Measurements from ENCODE around the gene POMGNT1.
A peak's percentile ranks its signal among the peaks of the same experiment; 100 is the strongest.

Gene POMGNT1

DNA sequence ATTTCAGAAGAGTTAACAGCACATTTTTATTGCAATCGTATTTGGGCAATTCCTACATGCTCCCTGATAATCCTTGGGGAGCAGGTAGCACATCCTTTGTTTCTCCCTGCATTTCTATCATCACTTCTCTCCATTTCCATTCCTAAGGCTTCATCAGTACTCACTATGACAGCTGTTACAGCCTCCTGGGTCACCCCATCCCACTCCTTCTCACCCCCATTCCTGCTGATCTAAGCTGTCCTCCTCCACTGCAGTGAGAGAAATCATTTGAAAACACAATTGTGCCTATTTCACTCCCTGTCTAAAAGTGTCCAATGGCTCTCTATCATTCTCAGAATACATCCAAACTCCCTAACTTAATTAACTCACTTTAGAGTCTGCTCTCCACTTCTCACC, 40.3 kb downstream of the POMGNT1 start:
- ChIA-PET POLR2A (no interaction called here), CTCF (interaction anchor here (1.0 to 1.5 kb wide), 4 partner anchors 12 to 78 kb away, joined by 3 read pairs; no protein-coding TSS in a partner anchor)
- H3K4me3 ChIP-seq (ENCODE audit: low read depth, low read length), result no peak overlapping the region
- DNase-seq (ENCODE audit: low read depth, low spot score), result no peak
- TF ChIP-seq, protein P1, sequence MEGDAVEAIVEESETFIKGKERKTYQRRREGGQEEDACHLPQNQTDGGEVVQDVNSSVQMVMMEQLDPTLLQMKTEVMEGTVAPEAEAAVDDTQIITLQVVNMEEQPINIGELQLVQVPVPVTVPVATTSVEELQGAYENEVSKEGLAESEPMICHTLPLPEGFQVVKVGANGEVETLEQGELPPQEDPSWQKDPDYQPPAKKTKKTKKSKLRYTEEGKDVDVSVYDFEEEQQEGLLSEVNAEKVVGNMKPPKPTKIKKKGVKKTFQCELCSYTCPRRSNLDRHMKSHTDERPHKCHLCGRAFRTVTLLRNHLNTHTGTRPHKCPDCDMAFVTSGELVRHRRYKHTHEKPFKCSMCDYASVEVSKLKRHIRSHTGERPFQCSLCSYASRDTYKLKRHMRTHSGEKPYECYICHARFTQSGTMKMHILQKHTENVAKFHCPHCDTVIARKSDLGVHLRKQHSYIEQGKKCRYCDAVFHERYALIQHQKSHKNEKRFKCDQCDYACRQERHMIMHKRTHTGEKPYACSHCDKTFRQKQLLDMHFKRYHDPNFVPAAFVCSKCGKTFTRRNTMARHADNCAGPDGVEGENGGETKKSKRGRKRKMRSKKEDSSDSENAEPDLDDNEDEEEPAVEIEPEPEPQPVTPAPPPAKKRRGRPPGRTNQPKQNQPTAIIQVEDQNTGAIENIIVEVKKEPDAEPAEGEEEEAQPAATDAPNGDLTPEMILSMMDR (IDR thresholded peaks at IDR 0.05; ENCODE audit: insufficient read depth, low read length, missing control alignments), result no peak

DNA sequence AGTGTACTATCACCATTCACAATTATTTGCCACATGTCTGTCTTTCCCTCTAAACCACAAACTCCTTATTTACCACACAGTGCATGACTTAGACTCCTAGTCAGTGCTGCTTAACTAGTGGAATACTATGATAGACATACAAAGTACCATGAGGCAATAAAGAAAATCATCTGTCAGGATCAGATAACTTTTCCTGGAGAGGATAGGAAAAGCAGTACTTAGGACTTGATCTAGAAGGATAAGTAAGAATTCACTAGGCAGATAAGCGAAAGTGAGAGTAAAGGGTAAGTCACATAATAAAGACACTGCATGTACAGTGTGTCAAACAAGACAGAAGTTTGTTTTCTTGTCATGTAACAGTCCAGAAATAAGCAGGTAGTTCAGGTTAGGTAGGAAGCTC, 44.5 kb downstream of the POMGNT1 start:
- TF ChIP-seq, protein P1 (IDR thresholded peaks at IDR 0.05; ENCODE audit: insufficient read depth, low read length, missing control alignments), result no peak
- H3K4me3 ChIP-seq (ENCODE audit: low read depth, low read length), result no peak overlapping the region
- no peak for DNase-seq (ENCODE audit: low read depth, low spot score)
- ChIA-PET CTCF (no interaction called here), POLR2A (no interaction called here)

- TF ChIP-seq, protein P1 (IDR thresholded peaks at IDR 0.05; ENCODE audit: insufficient read depth, low read length, missing control alignments), result no peak
Measured at GRCh38 chr1:46153228-46153627, 45.0 kb downstream of the POMGNT1 start.

DNA sequence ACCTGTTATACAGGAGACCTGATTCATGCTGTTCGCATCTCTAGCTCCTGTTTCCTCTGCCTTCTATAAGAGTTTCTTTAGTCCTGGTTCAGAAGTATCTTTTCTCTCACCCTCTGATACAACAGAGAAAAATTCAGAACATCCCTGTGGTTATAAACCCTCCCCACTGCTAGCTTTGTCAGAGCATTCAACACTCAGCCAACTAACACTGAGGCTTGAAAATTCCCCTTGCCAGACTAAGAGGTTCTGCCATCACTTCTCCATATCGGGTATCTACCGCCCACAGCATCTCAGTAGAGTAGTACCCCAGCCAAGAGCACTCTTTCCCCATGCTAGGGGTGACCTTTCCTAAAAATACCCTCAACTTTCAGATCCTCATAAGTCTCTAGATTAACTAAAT, 46.2 kb downstream of the POMGNT1 start:
- ChIA-PET CTCF (interaction anchor here (0.7 to 1.3 kb wide), 3 partner anchors 30 to 116 kb away, joined by 3 to 5 read pairs (median 3); no protein-coding TSS in a partner anchor), POLR2A (interaction anchor here (1.5 kb wide), 1 partner anchor 20 kb away, joined by 15 read pairs; the partner anchor contains the start of gene PIK3R3)
- TF ChIP-seq, protein P1 (IDR thresholded peaks at IDR 0.05; ENCODE audit: insufficient read depth, low read length, missing control alignments), result no peak
- DNase-seq (ENCODE audit: low read depth, low spot score), result peak; percentile 65
- no peak overlapping the region for H3K4me3 ChIP-seq (ENCODE audit: low read depth, low read length)

More at GRCh38 chr1:46153228-46153627, 45.0 kb downstream of the POMGNT1 start:
- ChIA-PET CTCF (no interaction called here), POLR2A (no interaction called here)
- H3K4me3 ChIP-seq (ENCODE audit: low read depth, low read length), result no peak overlapping the region
- DNase-seq (ENCODE audit: low read depth, low spot score), result no peak

DNA sequence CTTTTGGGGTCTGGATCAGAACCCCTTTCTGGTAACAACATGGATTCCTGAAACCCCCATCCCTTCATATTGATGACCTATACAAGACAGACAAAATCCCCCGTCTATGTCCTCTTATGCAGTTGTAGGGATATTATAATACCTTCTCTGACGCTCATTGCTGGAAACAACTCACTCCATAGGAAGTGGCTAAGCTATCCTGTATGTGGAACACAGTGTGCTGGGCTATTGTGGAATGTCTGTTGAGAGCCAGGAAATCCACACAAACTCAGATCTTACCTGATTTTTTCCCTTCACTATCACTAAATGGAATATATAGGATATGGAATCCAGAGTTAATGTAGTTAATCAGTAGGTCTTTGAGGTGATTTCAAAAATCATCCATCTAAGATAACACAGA, 48.1 kb downstream of the POMGNT1 start:
- POLR2A ChIA-PET, result no interaction called here
- H3K4me3 ChIP-seq (ENCODE audit: low read depth, low read length), result no peak overlapping the region
- TF ChIP-seq, protein P1 (IDR thresholded peaks at IDR 0.05; ENCODE audit: insufficient read depth, low read length, missing control alignments), result no peak
- CTCF ChIA-PET, result no interaction called here
- DNase-seq (ENCODE audit: low read depth, low spot score), result no peak

- POLR2A ChIA-PET, result no interaction called here
- DNase-seq (ENCODE audit: low read depth, low spot score), result no peak
- CTCF ChIA-PET, result interaction anchor here (1.4 kb wide), 1 partner anchor 16 kb away, joined by 4 read pairs; no protein-coding TSS in a partner anchor
Measured at GRCh38 chr1:46148318-46148717, 49.9 kb downstream of the POMGNT1 start.

More at GRCh38 chr1:46148318-46148717, 49.9 kb downstream of the POMGNT1 start:
- TF ChIP-seq, protein P1 (IDR thresholded peaks at IDR 0.05; ENCODE audit: insufficient read depth, low read length, missing control alignments), result no peak
- H3K4me3 ChIP-seq (ENCODE audit: low read depth, low read length), result no peak overlapping the region

All from AG04449 (cell line).